Measurements from ENCODE around the gene PRF1. TPM values are rescaled to one million over a fixed set of nuclear protein-coding genes. Genes with fewer than 3 reads are reported as not detected.

PRF1 gene
- total RNA-seq, 1 donor from 2014 or later: not detected

Other genes with a start within 250 kb of the PRF1 start
- 11.0 TPM for gene LRRC20, start 220.1 kb downstream of the PRF1 start, total RNA-seq
- 47.3 TPM for gene EIF4EBP2, start 198.6 kb downstream of the PRF1 start, total RNA-seq
- 2.0 TPM for gene NODAL, start 161.1 kb downstream of the PRF1 start, total RNA-seq
- gene PALD1, start 124.0 kb downstream of the PRF1 start, total RNA-seq: 6.9 TPM
- 0.41 TPM for gene ADAMTS14, start 69.8 kb upstream of the PRF1 start, total RNA-seq
- not detected for gene TBATA, start 182.6 kb upstream of the PRF1 start, total RNA-seq
- gene SGPL1, start 213.2 kb upstream of the PRF1 start, total RNA-seq: 40.4 TPM

Measured in frontal cortex (tissue), 1 donor.